Hepatocyte (in vitro differentiated cells): ENCODE measurements around the gene HRAS. TPM values are rescaled to one million over a fixed set of nuclear protein-coding genes. Genes with fewer than 3 reads are reported as not detected.

Source experiments
- DNase-seq: peaks from one replicate; pipeline ENCODE4 v3.0.0-alpha.2; 2016; ENCODE audit warnings: low spot score
- H2AFZ ChIP-seq: fragments of 200-600 bp; sonication (generic); 2 replicates; pipeline ENCODE4 v1.6.0; 2016; ENCODE audit warnings: antibody characterized with exemption, mild to moderate bottlenecking
- H3K27ac ChIP-seq: fragments of 200-600 bp; sonication (generic); 2 replicates; pipeline ENCODE4 v1.5.1; 2016; ENCODE audit warnings: mild to moderate bottlenecking
- H3K27me3 ChIP-seq: fragments of 200-600 bp; sonication (generic); 2 replicates; pipeline ENCODE4 v1.6.1; 2016
- H3K36me3 ChIP-seq: fragments of 200-600 bp; sonication (generic); replicated peaks from 2 replicates; pipeline ENCODE4 v1.5.1; 2016; ENCODE audit warnings: low read depth; ENCODE audit not compliant: insufficient read depth
- H3K4me1 ChIP-seq: fragments of 200-600 bp; sonication (generic); 2 replicates; pipeline ENCODE4 v1.5.1; 2016; ENCODE audit warnings: mild to moderate bottlenecking, moderate library complexity; ENCODE audit not compliant: insufficient read depth
- H3K4me2 ChIP-seq: fragments of 200-600 bp; sonication (generic); 2 replicates; pipeline ENCODE4 v1.6.0; 2016
- H3K4me3 ChIP-seq: fragments of 200-600 bp; sonication (generic); 2 replicates; pipeline ENCODE4 v1.5.1; 2016; ENCODE audit warnings: mild to moderate bottlenecking
- H3K79me2 ChIP-seq: fragments of 200-600 bp; sonication (generic); 2 replicates; pipeline ENCODE4 v1.6.0; 2017; ENCODE audit warnings: mild to moderate bottlenecking
- H3K9me2 ChIP-seq: fragments of 200-600 bp; sonication (generic); replicated peaks from 2 replicates; pipeline ENCODE4 v1.6.0; 2017; ENCODE audit warnings: mild to moderate bottlenecking; ENCODE audit not compliant: insufficient read depth
- H3K9me3 ChIP-seq: fragments of 200-600 bp; sonication (generic); 2 replicates; pipeline ENCODE4 v1.5.1; 2016; ENCODE audit warnings: low read depth, mild to moderate bottlenecking
- H4K20me1 ChIP-seq: fragments of 200-600 bp; sonication (generic); 2 replicates; pipeline ENCODE4 v1.6.0; 2016; ENCODE audit warnings: mild to moderate bottlenecking; ENCODE audit not compliant: insufficient read depth, poor library complexity, severe bottlenecking
- CTCF ChIP-seq: fragments of 200-600 bp; sonication (generic); IDR thresholded peaks from 2 replicates; pipeline ENCODE4 v1.5.1; 2016; ENCODE audit warnings: antibody characterized with exemption, mild to moderate bottlenecking; ENCODE audit not compliant: poor library complexity
- EZH2 ChIP-seq: fragments of 200-600 bp; sonication (generic); IDR thresholded peaks from 2 replicates; pipeline ENCODE4 v1.6.1; 2016; ENCODE audit warnings: antibody characterized with exemption, mild to moderate bottlenecking, borderline replicate concordance
- EZH2phosphoT487 ChIP-seq: fragments of 200-600 bp; sonication (generic); IDR thresholded peaks from one replicate; pipeline ENCODE4 v1.6.1; 2018; ENCODE audit warnings: antibody characterized with exemption, mild to moderate bottlenecking, low read depth, moderate library complexity; ENCODE audit not compliant: unreplicated experiment, severe bottlenecking
- WGBS: methylation state at CpG from one replicate; pipeline ENCODE4 v1.1.6; 2016; ENCODE audit warnings: low lambda C conversion rate; ENCODE audit errors: missing lambda C conversion rate; 5-methylcytosine and 5-hydroxymethylcytosine counted together
- polyA plus RNA-seq: library from polyadenylated mRNA; unstranded; fragments of >200 nt; fragmentation: Nextera tagmentation; extraction: Ambion mirVana; gene quantifications from 2 replicates; pipeline ENCODE4 v1.2.1, GENCODE V29; 2016
- total RNA-seq: library from RNA; depleted of rRNA; stranded (reverse); fragments of >200 nt; gene quantifications from 2 replicates; pipeline ENCODE4 v1.2.3, GENCODE V29; 2014

HRAS gene
- total and polyA plus RNA-seq, 2 experiments from 2014 or later, result 28.4 to 57.9 TPM

GRCh38 chr11:550021-550745, 14.8 kb upstream of the HRAS start:
- H3K27me3 ChIP-seq, result peaks cover 10% of the 10 kb centered on the region
- H3K9me2 ChIP-seq, result no peaks in the 10 kb centered on the region
- H3K36me3 ChIP-seq, result no peaks in the 10 kb centered on the region
- no peak overlapping the region for H3K4me2 ChIP-seq
- WGBS, result 95% methylated on average over 24 of the region's 25 CpGs
- no peaks in the 10 kb centered on the region for H3K79me2 ChIP-seq
- TF ChIP-seq CTCF, result no peak
- no peak for TF ChIP-seq EZH2phosphoT487
- TF ChIP-seq EZH2, result no peak
- H4K20me1 ChIP-seq, result no peaks in the 10 kb centered on the region
- no peak overlapping the region for H2AFZ ChIP-seq
- no peak overlapping the region for H3K4me3 ChIP-seq
- H3K27ac ChIP-seq, result no peak overlapping the region
- DNase-seq, result no peak
- no peaks in the 10 kb centered on the region for H3K9me3 ChIP-seq
- H3K4me1 ChIP-seq, result peaks cover 9% of the 10 kb centered on the region

- Histone ChIP-seq H3K27me3 (peaks cover 1% of the 10 kb centered on the region), H3K79me2 (no peaks in the 10 kb centered on the region), H3K4me1 (no peaks in the 10 kb centered on the region), H3K9me3 (no peaks in the 10 kb centered on the region), H4K20me1 (no peaks in the 10 kb centered on the region), H2AFZ (no peak overlapping the region), H3K4me3 (no peak overlapping the region), H3K36me3 (no peaks in the 10 kb centered on the region), H3K9me2 (no peaks in the 10 kb centered on the region), H3K4me2 (no peak overlapping the region), H3K27ac (no peak overlapping the region)
- no peak for DNase-seq
- TF ChIP-seq EZH2 (no peak), CTCF (no peak), EZH2phosphoT487 (no peak)
- 81% methylated on average over 32 of the region's 32 CpGs for WGBS
Measured at GRCh38 chr11:548700-549603, 13.6 kb upstream of the HRAS start.

GRCh38 chr11:545171-545570, 9.8 kb upstream of the HRAS start:
- no peak for TF ChIP-seq CTCF
- no peak for TF ChIP-seq EZH2
- TF ChIP-seq EZH2phosphoT487, result no peak
- 91% methylated on average over 11 of the region's 11 CpGs for WGBS
- H3K79me2 ChIP-seq, result no peaks in the 10 kb centered on the region
- no peaks in the 10 kb centered on the region for H3K4me1 ChIP-seq
- H4K20me1 ChIP-seq, result no peaks in the 10 kb centered on the region
- H3K4me3 ChIP-seq, result no peak overlapping the region
- no peak for DNase-seq
- H3K27me3 ChIP-seq, result no peaks in the 10 kb centered on the region
- H3K4me2 ChIP-seq, result no peak overlapping the region
- no peak overlapping the region for H3K27ac ChIP-seq
- no peaks in the 10 kb centered on the region for H3K9me3 ChIP-seq
- H3K36me3 ChIP-seq, result no peaks in the 10 kb centered on the region
- no peaks in the 10 kb centered on the region for H3K9me2 ChIP-seq
- H2AFZ ChIP-seq, result no peak overlapping the region
